Stimulated activated CD8-positive, alpha-beta memory T cell treated with anti-CD3 and anti-CD28 coated beads, Interleukin-15, amount 100 ng/mL, for 4 hours (primary cell): ENCODE data around the gene SLC22A6.
"Not testable (repeated sequence)": the region's sequence is repeated elsewhere in the genome, so short reads cannot be mapped to it uniquely, and the experiment has no call there.

Experiments used
- DNase-seq, 2 donors: peaks; one replicate each; pipeline ENCODE4 v3.0.0-alpha.2; 2020; ENCODE audit warnings: low read depth in 2 of 2

Gene SLC22A6

DNA sequence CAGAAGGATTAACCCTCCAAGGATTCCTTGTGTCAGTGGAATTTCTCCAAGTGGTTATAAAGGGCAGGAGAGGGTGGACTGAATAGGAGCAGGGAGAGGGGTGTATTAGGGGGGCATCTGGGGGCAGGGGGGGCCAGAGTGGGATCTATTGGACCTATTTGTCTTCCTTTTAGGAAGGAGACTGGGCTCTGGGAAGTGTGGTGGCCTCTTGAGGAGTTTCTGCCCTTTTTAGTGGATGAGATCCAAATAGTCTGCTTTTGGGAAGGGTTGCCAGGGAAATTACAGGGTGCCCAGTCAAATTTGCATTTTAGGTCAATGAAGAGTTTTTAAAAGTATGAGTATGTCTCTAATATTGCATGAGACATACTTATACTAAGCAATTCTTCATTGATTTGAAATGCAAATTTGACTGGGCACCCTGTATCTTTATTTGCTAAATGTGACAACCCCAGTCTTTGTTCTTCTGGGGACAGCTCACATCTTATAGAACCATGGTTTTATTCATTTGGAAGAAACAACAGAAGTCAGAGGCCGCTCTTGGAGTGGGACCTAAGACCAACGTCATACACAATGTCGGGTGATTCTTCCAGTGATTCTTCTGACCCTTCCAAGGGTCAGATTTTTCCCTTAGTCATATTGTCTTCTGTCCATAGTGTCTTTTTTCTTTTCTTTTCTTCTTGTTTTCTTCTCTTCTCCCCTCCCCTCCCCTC lies 429 bp upstream of the SLC22A6 start:
- DNase-seq = no peak

DNA sequence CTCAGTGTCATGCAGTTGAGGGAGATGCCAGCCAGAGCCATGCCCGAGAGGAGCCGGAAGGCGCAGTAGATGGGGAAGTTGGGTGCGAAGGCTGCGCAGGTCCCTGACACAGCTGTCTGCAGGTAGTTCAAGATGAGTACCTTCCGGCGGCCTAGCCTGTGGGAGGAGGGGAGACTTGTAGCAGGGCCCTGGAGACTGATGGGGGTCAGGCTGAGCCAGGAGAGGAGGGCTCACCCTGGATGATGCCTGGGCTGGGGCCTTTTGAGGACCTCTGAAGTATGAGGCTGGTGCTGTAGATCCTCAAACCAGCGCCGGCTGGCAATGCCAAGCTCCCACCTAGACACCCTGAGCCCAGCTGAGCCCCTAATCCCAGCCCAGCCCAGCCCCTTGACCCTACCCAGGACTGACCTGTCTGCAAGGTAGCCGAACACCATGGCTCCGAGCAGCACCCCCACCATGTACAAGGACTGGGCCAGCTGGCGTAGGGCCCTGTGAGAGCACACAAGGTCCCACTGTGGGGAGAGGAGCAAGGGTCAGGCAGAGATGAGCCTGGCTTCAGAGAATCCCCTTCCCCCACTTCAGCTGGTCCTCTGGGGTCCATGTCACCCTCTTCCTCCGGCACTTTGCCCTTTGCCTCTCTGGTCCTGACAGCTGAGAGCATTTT lies 1.1 kb downstream of the SLC22A6 start:
- no peak for DNase-seq

DNA sequence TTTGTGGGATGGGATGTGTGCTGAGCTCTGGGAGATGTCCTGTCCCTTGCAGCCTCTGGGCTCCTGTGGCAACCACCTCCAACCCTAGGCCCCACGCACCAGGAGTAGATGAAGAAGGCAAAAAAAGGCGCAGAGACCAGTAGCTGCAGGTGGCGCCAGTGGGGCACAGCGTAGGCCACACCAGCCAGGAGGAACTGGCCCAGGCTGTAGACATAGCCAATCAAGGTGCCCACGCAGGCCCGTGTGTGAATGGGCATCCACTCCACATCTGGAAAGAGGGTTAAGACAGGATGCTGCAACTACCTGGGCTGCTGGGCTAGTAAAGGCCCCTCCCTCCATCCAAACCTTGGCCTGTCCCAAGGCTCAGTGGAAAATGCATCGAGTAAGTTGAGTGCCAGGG lies 3.0 kb downstream of the SLC22A6 start:
- DNase-seq = no peak

DNA sequence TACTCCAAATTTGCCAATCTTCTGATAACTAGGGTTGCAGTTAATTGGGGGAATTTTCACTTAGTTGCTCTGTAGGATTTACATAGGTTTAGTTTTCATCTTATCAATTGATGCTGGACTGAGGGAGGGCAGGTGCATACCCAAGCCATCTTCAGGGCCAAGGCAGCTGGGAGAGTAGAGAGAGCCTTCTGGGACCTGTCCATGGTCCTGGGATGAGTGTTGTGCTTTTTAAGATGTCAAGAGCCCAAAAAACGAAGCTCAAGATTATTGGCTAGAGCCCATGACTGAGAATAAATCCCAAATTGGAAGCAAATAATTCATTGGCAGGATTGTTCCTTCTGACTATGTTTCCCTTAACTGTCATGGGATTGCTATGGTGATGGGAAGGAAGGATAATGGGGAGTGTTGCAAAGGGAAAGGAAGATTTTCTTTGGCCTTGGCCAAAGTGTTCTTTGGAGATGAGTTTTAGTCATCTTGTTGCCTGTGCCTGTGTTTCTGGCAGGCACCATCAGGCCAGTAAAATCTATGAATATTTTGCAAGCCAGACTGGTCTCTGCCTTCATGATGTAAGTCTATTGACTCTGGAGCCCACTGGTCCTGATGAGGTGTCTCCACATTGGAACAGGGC lies 4.5 kb downstream of the SLC22A6 start:
- DNase-seq = no peak

DNA sequence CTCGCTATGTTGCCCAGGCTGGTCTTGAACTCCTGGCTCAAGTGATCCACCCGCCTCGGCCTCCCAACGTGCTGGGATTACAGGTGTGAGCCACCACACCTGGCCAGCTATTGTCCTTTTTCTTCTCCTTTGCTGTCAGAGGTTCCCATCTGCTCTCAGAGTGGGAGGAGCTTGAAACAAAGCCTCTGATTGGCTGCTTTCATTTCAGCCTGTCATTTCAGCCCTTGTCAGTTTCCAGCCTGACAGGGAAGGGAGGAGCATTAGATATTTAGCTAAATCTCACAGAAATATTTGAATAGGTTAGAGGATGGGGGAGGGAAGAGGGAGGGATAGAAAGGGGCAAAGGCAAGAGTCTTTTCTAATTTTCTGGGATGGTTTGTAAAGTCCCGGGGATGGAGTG lies 8.7 kb downstream of the SLC22A6 start:
- DNase-seq = no peak

DNA sequence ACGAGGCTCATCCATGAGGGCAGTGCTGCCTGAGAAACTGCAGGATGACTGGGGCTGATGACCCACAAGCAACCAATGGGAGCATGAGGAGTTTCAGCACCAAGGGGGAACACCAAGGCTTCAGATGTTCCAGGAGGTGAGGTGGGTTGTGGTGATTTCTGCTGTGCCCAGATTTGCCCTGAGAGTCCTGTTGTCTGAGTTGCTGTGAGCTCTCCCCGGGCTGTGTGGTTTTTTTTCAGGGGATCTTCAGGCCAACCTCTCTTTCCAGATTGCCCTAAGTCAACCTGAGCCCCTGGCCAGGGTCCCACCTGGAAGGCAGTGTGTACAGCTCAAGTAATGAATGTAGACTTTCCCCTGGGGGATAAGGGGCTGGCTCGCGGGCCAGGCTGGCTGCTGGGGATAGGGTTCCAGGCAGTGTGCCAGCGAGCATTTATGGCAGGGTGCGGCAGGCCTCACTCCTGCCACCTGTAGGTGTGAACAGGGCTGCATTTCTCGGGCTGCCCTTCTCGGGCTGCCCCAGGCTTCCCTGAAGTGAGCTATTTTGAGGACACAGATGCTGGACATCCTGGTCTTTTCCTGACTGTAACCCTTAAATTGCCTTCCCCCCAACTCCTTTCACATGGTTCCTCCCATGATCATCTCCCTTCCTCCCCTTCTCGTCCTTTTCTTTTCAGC lies 9.8 kb downstream of the SLC22A6 start:
- no peak for DNase-seq

DNA sequence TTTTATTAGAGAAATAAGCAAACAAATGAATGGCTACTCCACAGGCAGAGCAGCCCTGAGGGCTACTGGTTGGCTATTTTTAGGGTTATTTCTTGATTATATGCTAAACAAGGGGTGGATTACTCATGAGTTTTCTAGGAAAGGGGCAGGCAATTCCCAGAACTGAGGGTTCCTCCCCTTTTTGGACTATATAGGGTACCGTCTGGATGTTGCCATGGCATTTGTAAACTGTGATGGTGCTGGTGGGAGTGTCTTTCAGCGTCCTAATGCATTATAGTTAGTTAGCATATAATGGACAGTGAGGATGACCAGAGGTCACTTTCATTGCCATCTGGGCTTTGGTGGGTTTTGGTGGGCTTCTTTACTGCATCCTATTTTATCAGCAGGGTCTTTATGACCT lies 19.2 kb downstream of the SLC22A6 start:
- no peak for DNase-seq

DNA sequence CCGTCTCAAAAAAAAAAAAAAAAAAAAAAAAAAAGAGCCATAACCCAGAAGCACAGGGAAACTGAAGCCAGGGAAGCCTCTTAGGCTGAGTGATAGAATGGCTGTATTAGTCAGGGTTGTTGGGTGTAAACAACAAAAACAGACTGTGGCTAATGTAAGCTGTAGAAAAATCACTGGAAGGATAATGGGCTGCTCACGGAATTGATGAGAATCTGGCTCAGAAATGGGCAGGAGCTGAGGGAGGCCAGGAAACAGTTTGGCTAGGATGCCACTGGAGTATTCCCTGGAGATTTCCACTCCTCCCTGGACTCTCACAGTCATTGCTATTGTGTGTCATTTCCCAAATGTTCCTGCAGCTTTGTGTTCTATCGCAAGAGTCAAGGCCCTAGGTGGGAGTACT lies 22.4 kb downstream of the SLC22A6 start:
- no peak for DNase-seq

DNA sequence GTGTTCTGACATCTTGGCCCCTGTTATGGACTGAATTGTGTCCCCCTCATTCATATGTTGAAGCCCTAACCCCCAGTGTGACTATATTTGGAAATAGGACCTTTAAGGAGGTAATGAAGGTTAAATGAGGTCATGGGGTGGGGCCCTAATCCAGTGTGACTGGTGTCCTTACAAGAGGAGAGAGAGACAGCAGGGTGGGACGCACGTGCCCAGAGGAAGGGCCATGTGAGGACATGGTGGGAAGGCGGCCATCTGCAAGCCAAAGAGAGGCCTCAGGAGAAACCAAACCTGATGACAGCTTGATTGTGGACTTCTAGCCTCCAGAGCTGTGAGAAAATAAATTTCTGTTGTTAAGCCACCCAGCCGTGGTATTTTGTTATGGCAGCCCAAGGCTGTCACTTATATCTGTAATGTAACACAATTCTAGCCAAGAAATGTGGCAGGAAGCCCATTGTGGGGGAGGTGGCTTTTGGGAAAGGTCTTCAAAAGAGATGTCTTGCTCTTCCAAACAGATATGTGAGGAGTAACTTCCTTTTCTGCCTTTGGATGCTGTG lies 23.7 kb downstream of the SLC22A6 start:
- no peak for DNase-seq

DNA sequence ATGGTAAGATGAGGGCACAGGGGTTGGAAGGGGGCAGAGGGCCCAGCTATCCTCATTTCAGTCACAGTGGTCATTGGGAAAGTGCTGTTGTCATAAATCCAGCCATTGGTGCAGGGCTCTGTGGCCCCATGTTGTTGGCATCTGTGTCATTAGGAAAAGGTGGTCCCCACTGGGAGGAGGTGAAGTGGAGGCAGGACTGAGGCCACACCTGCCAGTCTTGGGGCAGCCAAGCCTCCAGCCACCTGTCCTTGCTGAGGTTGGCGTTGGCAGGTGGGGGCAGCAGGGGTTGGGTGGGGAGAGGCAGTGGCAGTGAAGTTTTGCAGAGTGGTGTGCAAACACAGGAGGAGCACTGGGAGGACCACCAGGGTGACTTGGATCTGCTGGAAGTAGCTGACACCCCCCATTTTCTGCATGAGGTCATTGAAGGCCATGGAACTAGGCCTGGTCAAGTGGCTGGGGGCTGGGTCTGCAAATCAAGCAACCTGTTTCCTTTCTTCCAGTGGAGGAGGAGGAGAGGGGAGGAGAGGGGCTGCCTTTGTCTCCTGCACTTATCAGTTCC lies 25.3 kb downstream of the SLC22A6 start:
- DNase-seq = no peak

DNA sequence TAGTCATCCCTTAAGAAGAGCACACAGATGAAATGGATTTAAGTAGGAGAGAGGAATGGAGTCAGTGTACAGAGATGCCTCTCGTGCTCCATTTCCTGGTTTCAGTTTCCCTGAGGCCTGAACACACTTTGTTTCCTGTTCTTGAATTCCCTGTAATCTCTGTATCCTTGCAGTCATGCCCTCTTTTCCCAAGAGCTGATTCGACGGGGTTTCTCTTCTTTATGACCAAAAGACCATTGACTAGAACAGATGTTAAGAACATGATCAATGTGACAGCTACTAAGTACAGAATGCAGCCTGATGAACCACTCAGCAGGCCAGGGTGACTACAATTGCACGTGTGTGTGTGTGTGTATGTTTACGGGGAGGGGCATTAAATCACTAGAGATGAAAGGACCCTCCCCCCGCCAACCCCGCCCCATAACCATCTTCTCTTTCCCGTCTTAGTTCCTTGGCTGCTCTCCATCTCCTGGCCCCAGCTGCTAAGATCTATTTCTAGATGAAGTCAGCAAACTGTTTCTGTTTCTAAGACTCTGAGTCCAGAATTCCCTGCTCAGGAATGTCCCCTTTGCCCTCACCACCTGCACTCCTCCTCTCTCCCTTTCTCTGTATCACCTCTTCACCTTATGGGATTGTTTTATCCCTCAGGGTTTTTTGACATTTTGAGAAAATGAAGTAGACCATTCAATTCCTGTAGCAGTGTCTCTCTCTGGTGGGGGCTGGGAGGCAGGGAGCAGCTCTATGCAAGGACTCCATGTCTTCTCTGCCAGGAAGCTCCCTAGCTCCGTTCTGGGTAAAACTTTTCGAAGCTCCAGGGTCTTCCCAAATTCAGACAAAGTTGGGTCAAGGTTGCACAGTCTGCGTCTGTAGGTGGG lies 26.0 kb downstream of the SLC22A6 start:
- DNase-seq = no peak

DNA sequence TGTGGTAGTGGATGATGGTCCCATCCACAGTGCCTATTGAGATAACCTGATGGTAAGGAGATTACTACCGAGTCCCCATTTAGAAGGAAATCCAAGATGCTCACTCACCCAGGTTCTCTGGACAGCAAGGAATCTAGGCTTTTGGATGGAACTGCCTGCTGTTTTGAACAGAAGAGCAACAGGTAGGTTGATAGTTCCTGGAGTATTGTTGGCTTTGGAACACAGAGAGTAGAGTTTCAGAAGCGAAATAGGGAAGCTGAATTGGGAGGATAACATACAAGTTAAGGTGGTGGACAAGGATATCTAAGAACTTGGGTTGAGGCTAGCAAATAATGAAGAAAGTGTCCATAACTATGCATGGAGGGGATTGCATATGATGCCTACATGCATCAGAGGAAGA lies 27.6 kb downstream of the SLC22A6 start:
- no peak for DNase-seq

DNA sequence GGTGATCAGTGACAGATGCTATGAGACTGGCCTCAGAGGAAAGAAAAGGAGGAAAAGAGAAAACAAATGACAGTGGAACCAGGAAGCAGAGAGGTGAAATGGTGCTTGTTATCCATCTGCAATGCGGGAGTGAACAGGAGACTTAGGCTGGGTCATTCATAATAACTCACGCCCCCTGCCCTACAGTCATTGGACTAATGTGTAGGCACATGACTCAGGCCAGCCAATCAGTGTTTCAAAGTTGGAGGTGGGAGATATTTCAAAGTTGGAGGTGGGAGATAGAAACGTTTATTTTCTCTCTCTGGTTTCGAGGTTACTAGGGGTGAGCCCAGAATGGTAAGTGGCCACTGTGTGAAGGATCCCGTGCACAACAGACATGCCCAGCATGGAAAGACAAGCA lies 30.3 kb downstream of the SLC22A6 start:
- DNase-seq = no peak

DNA sequence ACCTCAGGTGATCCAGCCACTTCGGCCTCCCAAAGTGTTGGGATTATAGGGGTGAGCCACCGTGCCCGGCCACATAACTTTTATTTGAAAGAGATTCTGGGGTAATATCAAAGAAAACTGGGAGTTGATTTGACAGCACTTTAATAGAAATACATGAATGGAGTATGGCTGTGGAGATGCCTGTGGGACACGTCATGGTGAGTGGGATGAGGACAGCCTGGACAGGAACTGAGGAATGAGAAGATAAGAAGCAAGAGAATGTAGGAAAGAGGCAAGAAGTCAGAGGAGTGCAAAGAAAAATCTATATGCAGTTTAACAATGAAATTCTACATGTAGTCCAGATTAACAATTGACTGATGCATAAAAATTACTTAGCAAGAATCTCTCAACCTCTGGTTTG lies 31.0 kb downstream of the SLC22A6 start:
- no peak for DNase-seq

DNA sequence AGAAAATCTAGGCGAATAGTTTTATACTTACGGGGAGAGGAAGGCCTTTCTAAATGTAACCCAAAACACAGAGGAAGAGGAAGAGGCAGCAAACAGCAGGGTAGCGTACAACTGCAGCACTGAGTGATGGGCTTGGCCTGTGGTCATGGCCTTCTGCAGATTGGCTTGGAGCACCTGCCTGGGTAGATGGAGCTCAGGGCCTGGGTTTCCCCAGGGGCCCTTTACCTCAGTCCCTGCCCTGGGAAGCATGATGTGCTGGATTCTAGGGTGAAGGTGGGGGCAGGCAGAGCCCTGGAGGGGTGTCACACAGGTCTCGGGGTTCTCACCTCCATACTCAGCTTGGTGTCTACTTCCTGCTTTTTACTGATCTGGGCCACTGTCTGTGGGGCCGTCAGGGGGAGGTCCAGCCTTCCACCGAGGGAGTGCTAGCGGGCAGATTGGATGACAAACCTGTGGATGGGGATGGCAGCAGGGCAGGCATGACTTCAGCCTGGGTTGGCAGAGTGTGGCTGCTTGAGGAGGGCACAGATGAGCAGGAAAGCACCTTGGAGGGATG lies 35.9 kb downstream of the SLC22A6 start:
- no peak for DNase-seq

DNA sequence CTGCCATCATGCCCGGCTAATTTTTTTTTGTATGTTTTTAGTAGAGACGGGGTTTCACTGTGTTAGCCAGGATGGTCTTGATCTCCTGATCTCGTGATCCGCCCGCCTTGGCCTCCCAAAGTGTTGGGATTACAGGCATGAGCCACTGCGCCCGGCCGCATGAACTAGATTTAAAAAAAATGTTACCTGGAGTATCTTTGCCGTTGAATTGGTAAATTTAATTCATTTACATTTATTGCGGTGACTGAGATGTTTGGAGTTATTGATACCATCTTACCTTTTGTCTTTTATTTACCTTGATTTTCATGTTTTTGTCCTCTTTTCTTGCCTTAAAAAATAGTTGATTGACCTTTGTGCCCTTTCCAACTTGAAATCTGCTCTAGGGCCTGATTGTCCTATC lies 39.2 kb downstream of the SLC22A6 start:
- DNase-seq = not testable (repeated sequence)

DNA sequence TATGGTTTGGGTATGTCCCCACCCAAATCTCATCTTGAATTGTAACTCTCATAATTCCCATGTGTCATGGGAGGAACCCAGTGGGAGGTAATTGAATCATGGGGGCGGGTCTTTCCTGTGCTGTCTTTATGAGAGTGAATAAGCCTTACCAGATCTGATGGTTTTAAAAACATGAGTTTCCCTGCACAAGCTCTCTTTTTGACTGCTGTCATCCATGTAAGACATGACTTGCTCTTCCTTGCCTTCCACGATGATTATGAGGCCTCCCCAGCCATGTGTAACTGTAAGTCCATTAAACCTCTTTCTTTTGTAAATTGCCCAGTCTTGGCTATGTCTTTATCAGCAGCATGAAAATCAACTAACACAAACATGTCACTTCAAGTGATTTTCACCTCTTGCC lies 47.2 kb downstream of the SLC22A6 start:
- not testable (repeated sequence) for DNase-seq

DNA sequence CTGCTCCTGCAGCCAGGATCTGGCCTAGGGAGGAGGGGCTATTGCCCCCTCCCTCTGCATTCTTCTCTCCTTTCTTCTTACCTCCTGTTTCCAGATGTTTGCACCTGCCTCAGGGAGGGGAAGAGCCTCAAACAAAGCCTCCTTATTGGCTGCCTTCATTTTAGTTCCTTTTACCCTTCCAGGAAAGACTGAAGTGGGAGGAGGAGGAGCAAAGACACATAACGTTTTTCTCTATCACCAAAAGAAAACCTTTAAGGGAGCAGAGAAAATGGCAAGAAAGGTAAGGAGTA lies 50.3 kb downstream of the SLC22A6 start:
- no peak for DNase-seq

DNA sequence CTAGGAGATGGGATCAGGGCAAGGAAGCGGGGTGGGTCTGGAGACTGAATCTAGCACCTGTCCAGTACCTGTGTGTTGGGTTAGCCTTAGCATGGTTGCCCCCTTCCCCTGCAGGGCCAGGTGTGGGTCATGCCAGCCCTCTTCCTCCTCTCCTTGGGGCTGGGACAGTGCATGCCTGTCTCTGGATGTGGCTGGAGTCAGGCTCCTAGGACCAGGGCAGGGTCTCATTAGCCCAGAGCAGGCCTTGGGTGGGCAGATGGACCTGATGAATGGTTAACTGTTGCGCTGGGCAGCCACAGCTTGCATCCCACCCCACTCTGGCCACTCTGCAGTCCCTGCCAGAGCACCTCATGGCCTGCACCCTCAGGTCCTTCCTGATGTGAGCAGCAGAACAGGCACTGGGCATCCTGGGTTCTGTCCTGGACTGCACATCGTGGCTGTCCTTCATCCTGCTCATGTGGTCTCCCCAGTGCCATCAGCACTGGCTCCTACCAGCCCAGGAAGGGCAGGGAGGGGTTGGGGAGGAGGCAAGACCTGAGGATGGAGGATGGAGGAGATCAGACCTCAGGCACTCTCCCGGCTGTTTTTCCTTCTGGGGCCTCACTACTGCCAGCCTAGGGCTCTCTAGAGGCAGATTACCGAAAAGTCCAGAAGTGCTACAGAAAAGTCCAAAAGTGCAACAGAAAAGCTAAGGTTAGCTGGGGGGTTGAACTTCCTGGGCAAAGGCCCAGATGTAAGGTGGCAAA lies 50.8 kb downstream of the SLC22A6 start:
- no peak for DNase-seq

DNA sequence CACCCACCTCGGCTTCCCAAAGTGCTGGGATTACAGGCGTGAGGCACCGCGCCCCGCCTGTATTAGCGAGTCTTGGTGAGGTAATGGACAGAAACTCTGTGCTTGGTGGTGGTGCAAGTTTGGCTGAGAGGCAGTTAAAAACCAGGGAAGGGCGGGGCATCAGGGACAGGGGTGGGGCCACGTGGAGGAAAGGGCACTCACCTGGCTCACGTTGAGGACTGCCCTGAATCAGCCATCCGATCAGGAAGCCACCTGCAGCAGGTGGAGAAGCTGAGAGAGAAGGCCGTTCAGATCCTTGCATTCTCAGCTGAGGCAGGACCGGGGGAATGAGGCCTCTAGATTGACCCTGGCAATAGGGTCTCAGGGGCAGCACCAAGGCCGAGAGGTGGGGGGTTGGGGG lies 51.5 kb downstream of the SLC22A6 start:
- no peak for DNase-seq
